Right lobe of liver (tissue), 4 donors: ENCODE data around the gene PUS3.

Source experiments
- POLR2A ChIP-seq: fragments of 450-650 bp; IDR thresholded peaks from one replicate; pipeline ENCODE4 v1.6.1; 2017; ENCODE audit warnings: antibody characterized with exemption, mild to moderate bottlenecking
- TF ChIP-seq, protein P1 (sequence below), 4 donors: fragments of 200-600 bp in 3 of 4; fragments of 450-650 bp in 1 of 4; IDR thresholded peaks; one replicate each; pipeline versions ENCODE4 v1.5.1 to v1.8.0; 2016 to 2022; ENCODE audit warnings: antibody characterized with exemption in 4 of 4, mild to moderate bottlenecking in 2 of 4
- donor health status: DM: no; HTN: no; CAD: no.
- donor health status: DM: no; HTN: no; CAD: no.
- donor health status: DM: no; HTN: yes; CAD: no.

DNA sequence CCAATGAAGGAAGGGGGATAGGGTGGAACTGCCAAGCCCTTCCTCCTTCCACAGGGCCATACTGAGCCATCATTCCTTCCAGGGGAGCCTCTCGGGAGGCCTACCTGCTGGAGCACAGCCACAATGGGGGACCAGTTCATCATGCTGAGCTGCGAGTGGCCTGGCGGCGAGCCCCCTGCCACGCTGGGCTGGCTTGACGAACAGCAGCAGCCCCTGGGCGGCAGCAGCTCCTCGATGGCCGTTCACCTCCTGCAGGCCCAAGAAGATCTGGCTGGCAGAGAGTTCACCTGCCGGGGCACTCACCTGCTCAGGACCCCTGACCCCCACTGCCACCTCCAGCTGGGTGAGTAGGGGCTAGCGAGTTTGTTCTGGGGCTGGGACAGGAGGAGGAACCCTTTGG is 48.7 kb upstream of the PUS3 start:
- TF ChIP-seq, protein P1, sequence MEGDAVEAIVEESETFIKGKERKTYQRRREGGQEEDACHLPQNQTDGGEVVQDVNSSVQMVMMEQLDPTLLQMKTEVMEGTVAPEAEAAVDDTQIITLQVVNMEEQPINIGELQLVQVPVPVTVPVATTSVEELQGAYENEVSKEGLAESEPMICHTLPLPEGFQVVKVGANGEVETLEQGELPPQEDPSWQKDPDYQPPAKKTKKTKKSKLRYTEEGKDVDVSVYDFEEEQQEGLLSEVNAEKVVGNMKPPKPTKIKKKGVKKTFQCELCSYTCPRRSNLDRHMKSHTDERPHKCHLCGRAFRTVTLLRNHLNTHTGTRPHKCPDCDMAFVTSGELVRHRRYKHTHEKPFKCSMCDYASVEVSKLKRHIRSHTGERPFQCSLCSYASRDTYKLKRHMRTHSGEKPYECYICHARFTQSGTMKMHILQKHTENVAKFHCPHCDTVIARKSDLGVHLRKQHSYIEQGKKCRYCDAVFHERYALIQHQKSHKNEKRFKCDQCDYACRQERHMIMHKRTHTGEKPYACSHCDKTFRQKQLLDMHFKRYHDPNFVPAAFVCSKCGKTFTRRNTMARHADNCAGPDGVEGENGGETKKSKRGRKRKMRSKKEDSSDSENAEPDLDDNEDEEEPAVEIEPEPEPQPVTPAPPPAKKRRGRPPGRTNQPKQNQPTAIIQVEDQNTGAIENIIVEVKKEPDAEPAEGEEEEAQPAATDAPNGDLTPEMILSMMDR (IDR thresholded peaks at IDR 0.05): no peak
- TF ChIP-seq POLR2A: no peak
